Measurements from ENCODE around the gene NACC2.

NACC2 gene

GRCh38 chr9:136095070-136096058 lies at the start of gene NACC2:
Gene NACC2 (minus strand): TSS chr9:136095289. CDS start chr9:136050521, 44,768 bp downstream.
- Mint-ChIP-seq H3K4me3 (peak within 1 kb of the TSS; percentile 71), H3K36me3 (no peaks in the 10 kb centered on the region), H3K27ac (no peak within 1 kb of the TSS)

GRCh38 chr9:136144450-136144849 lies 49.4 kb upstream of the NACC2 start:
- Mint-ChIP-seq H3K9me3 (no peaks in the 10 kb centered on the region), H3K4me3 (no peak overlapping the region), H3K4me1 (no peaks in the 10 kb centered on the region), H3K27ac (no peak overlapping the region), H3K36me3 (no peaks in the 10 kb centered on the region), H3K27me3 (no peaks in the 10 kb centered on the region)

More at GRCh38 chr9:136095070-136096058, at the start of gene NACC2:
- Mint-ChIP-seq H3K9me3 (no peaks in the 10 kb centered on the region), H3K27me3 (no peaks in the 10 kb centered on the region), H3K4me1 (peaks cover 15% of the 10 kb centered on the region)

GRCh38 chr9:136143215-136144001 lies 48.3 kb upstream of the NACC2 start:
- Mint-ChIP-seq H3K9me3 (no peaks in the 10 kb centered on the region), H3K27ac (no peak overlapping the region), H3K4me1 (no peaks in the 10 kb centered on the region), H3K36me3 (no peaks in the 10 kb centered on the region), H3K4me3 (no peak overlapping the region), H3K27me3 (no peaks in the 10 kb centered on the region)

GRCh38 chr9:136142859-136143214 lies 47.7 kb upstream of the NACC2 start:
- Mint-ChIP-seq H3K27ac (no peak overlapping the region), H3K9me3 (no peaks in the 10 kb centered on the region), H3K36me3 (no peaks in the 10 kb centered on the region), H3K4me1 (no peaks in the 10 kb centered on the region), H3K27me3 (no peaks in the 10 kb centered on the region), H3K4me3 (no peak overlapping the region)

- no peak overlapping the region for H3K4me3 Mint-ChIP-seq
- H3K27me3 Mint-ChIP-seq = no peaks in the 10 kb centered on the region
- H3K27ac Mint-ChIP-seq = no peak overlapping the region
- H3K36me3 Mint-ChIP-seq = no peaks in the 10 kb centered on the region
- H3K4me1 Mint-ChIP-seq = no peaks in the 10 kb centered on the region
- no peaks in the 10 kb centered on the region for H3K9me3 Mint-ChIP-seq
These were observed 47.3 kb upstream of the NACC2 start for GRCh38 chr9:136142414-136142796.

GRCh38 chr9:136141682-136142413 lies 46.8 kb upstream of the NACC2 start:
- Mint-ChIP-seq H3K27ac (no peak overlapping the region), H3K27me3 (no peaks in the 10 kb centered on the region), H3K9me3 (no peaks in the 10 kb centered on the region), H3K4me1 (no peaks in the 10 kb centered on the region), H3K4me3 (no peak overlapping the region), H3K36me3 (no peaks in the 10 kb centered on the region)

- Mint-ChIP-seq H3K27ac (no peak overlapping the region), H3K27me3 (peaks cover 1% of the 10 kb centered on the region), H3K4me3 (no peak overlapping the region), H3K4me1 (no peaks in the 10 kb centered on the region), H3K36me3 (no peaks in the 10 kb centered on the region), H3K9me3 (no peaks in the 10 kb centered on the region)
These were observed 45.9 kb upstream of the NACC2 start for GRCh38 chr9:136140966-136141365.

- peaks cover 2% of the 10 kb centered on the region for H3K27me3 Mint-ChIP-seq
- no peaks in the 10 kb centered on the region for H3K9me3 Mint-ChIP-seq
- no peak overlapping the region for H3K4me3 Mint-ChIP-seq
- H3K27ac Mint-ChIP-seq = no peak overlapping the region
- H3K36me3 Mint-ChIP-seq = no peaks in the 10 kb centered on the region
- H3K4me1 Mint-ChIP-seq = no peaks in the 10 kb centered on the region
These were observed 45.0 kb upstream of the NACC2 start for GRCh38 chr9:136140046-136140445.

- Mint-ChIP-seq H3K27me3 (peaks cover 9% of the 10 kb centered on the region), H3K4me1 (peaks cover 4% of the 10 kb centered on the region), H3K36me3 (no peaks in the 10 kb centered on the region), H3K9me3 (no peaks in the 10 kb centered on the region), H3K4me3 (no peak overlapping the region), H3K27ac (no peak overlapping the region)
These were observed 43.5 kb upstream of the NACC2 start for GRCh38 chr9:136138566-136138965.

GRCh38 chr9:136137321-136138265 lies 42.5 kb upstream of the NACC2 start:
- H3K4me3 Mint-ChIP-seq = no peak overlapping the region
- no peaks in the 10 kb centered on the region for H3K36me3 Mint-ChIP-seq
- peaks cover 11% of the 10 kb centered on the region for H3K27me3 Mint-ChIP-seq
- no peak overlapping the region for H3K27ac Mint-ChIP-seq
- H3K4me1 Mint-ChIP-seq = peaks cover 4% of the 10 kb centered on the region
- H3K9me3 Mint-ChIP-seq = no peaks in the 10 kb centered on the region

GRCh38 chr9:136136127-136136925 lies 41.2 kb upstream of the NACC2 start:
- H3K27ac Mint-ChIP-seq = no peak overlapping the region
- H3K9me3 Mint-ChIP-seq = no peaks in the 10 kb centered on the region
- peaks cover 14% of the 10 kb centered on the region for H3K27me3 Mint-ChIP-seq
- peaks cover 4% of the 10 kb centered on the region for H3K4me1 Mint-ChIP-seq
- H3K4me3 Mint-ChIP-seq = no peak overlapping the region
- H3K36me3 Mint-ChIP-seq = no peaks in the 10 kb centered on the region

- Mint-ChIP-seq H3K27me3 (peaks cover 14% of the 10 kb centered on the region), H3K36me3 (no peaks in the 10 kb centered on the region), H3K4me3 (no peak overlapping the region), H3K27ac (no peak overlapping the region), H3K9me3 (no peaks in the 10 kb centered on the region), H3K4me1 (peaks cover 4% of the 10 kb centered on the region)
These were observed 40.4 kb upstream of the NACC2 start for GRCh38 chr9:136135326-136136126.

GRCh38 chr9:136133959-136134484 lies 38.9 kb upstream of the NACC2 start:
- Mint-ChIP-seq H3K36me3 (no peaks in the 10 kb centered on the region), H3K27ac (no peak overlapping the region), H3K4me1 (peaks cover 4% of the 10 kb centered on the region), H3K27me3 (peaks cover 14% of the 10 kb centered on the region), H3K9me3 (no peaks in the 10 kb centered on the region), H3K4me3 (peak overlapping the region; percentile 76)
